K562 (cell line): ENCODE results near the gene GPATCH4. TPM values are rescaled to one million over a fixed set of nuclear protein-coding genes. Genes with fewer than 3 reads are reported as not detected.

ENCODE experiments used
- CBFA2T3 ChIP-seq: fragments of 450-650 bp; IDR thresholded peaks from 2 replicates; pipeline ENCODE4 v1.6.1; 2017
- FOS ChIP-seq: IDR thresholded peaks from 3 replicates; pipeline ENCODE4 v1.6.1; 2011; ENCODE audit not compliant: insufficient read length; ENCODE audit errors: extremely low read depth
- HLTF ChIP-seq: fragments of 450-650 bp; IDR thresholded peaks from 2 replicates; pipeline ENCODE4 v1.6.1; 2016
- POLR3A ChIP-seq: IDR thresholded peaks from 2 replicates; pipeline ENCODE4 v1.6.1; 2011; ENCODE audit warnings: borderline replicate concordance, mild to moderate bottlenecking, moderate library complexity; ENCODE audit not compliant: insufficient read length, insufficient read depth; ENCODE audit errors: extremely low read depth
- PRMT5 ChIP-seq: sonication (generic); formaldehyde crosslinking; IDR thresholded peaks from 2 replicates; pipeline ENCODE4 v1.5.0; 2020; ENCODE audit warnings: missing genetic modification reagents
- PTRF ChIP-seq: fragments of 450-650 bp; IDR thresholded peaks from 2 replicates; pipeline ENCODE4 v1.6.1; 2016; ENCODE audit warnings: mild to moderate bottlenecking, missing genetic modification characterization, missing compliant biosample characterization
- RBM25 ChIP-seq: fragments of 200-400 bp; formaldehyde crosslinking; IDR thresholded peaks from 2 replicates; pipeline ENCODE4 v1.6.1; 2018; ENCODE audit warnings: low read length, low read depth, moderate library complexity; ENCODE audit not compliant: severe bottlenecking
- SNIP1 ChIP-seq: fragments of 450-650 bp; IDR thresholded peaks from 2 replicates; pipeline ENCODE4 v1.7.1; 2017; ENCODE audit warnings: low read depth, mild to moderate bottlenecking
- TAL1 ChIP-seq: fragments of 450-650 bp; IDR thresholded peaks from 2 replicates; pipeline ENCODE4 v1.6.1; 2016; ENCODE audit warnings: mild to moderate bottlenecking
- ZNF174 ChIP-seq: fragments of 250-450 bp; sonication (Bioruptor Pico); IDR thresholded peaks from 2 replicates; pipeline ENCODE4 v1.4.0; 2020; ENCODE audit warnings: mild to moderate bottlenecking
- polyA plus RNA-seq, 8 experiments: library from polyadenylated mRNA; depleted of rRNA in 4 of 8; stranded (reverse) in 5 of 8; unstranded in 3 of 8; fragments of >200 nt; fragmentation: Nextera tagmentation in 2 of 8; fragmentation: Illumina TruSeq in 1 of 8; extraction: Ambion mirVana in 2 of 8; extraction: Trizol in 1 of 8; gene quantifications; 2 replicates each; pipeline versions ENCODE4 v1.2.1 to v1.2.3, GENCODE V29; 2011 to 2014; ENCODE audit warnings: inconsistent platforms in 1 of 8, missing spikeins in 1 of 8
- total RNA-seq, 7 experiments: library from RNA; depleted of rRNA in 6 of 7; stranded (reverse); fragments of >200 nt in 6 of 7; fragmentation: Illumina TruSeq in 2 of 7; extraction: Trizol in 2 of 7; gene quantifications; 2 replicates each; pipeline versions ENCODE4 v1.2.1 to v1.2.3, GENCODE V29; 2011 to 2021; ENCODE audit warnings: low replicate concordance in 1 of 7
- TF ChIP-seq, protein P1 (sequence below): fragments of 250-450 bp; sonication (Bioruptor Pico); IDR thresholded peaks from 2 replicates; pipeline ENCODE4 v1.5.0; 2021
- TF ChIP-seq, protein P2 (sequence below): IDR thresholded peaks from 2 replicates; pipeline ENCODE4 v1.6.1; 2016; ENCODE audit warnings: missing genetic modification characterization, missing compliant biosample characterization
- TF ChIP-seq, protein P3 (sequence below): sonication (generic); formaldehyde crosslinking; IDR thresholded peaks from 2 replicates; pipeline ENCODE4 v1.8.0; 2023; ENCODE audit warnings: mild to moderate bottlenecking, missing genetic modification reagents
- TF ChIP-seq, protein P4 (sequence below): sonication (generic); formaldehyde crosslinking; IDR thresholded peaks from 2 replicates; pipeline ENCODE4 v1.8.0; 2022; ENCODE audit warnings: mild to moderate bottlenecking, missing genetic modification reagents
- TF ChIP-seq, protein P5 (sequence below): IDR thresholded peaks from 2 replicates; pipeline ENCODE4 v1.6.1; 2012; ENCODE audit warnings: low read depth, low read length, improper control_type of control experiment, borderline replicate concordance
- TF ChIP-seq, protein P6 (sequence below): IDR thresholded peaks from 2 replicates; pipeline ENCODE4 v1.6.1; 2014; ENCODE audit warnings: antibody characterized with exemption

GPATCH4 gene
- total and polyA plus RNA-seq, 9 of the 15 experiments (the other 6 are each of a cell fraction or from before 2014, with no cell fraction given) = 43.7 to 105 (median 76.5) TPM

DNA sequence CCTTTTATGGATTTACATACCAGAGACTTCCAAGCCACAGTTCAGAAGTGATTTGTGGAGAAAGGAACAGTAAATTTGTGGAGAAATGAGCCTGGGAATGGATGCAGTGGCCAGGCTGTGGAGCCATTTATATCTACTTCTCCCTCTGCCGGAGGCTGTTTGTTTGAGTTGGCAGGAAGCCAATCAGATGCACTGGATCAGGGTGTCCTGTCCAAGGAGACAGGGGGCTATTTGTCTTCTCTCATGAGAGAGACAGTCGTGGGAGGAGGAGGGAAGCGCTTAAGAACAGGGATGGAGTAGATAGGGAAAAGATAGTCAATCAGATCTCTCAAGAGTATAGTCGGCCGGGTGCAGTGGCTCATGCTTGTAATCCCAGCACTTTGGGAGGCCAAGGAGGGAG, 15.2 kb upstream of the GPATCH4 start (continued):
- TF ChIP-seq, protein P1, sequence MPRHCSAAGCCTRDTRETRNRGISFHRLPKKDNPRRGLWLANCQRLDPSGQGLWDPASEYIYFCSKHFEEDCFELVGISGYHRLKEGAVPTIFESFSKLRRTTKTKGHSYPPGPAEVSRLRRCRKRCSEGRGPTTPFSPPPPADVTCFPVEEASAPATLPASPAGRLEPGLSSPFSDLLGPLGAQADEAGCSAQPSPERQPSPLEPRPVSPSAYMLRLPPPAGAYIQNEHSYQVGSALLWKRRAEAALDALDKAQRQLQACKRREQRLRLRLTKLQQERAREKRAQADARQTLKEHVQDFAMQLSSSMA (CRISPR knock-in tag) = no peak
- TF ChIP-seq, protein P2, sequence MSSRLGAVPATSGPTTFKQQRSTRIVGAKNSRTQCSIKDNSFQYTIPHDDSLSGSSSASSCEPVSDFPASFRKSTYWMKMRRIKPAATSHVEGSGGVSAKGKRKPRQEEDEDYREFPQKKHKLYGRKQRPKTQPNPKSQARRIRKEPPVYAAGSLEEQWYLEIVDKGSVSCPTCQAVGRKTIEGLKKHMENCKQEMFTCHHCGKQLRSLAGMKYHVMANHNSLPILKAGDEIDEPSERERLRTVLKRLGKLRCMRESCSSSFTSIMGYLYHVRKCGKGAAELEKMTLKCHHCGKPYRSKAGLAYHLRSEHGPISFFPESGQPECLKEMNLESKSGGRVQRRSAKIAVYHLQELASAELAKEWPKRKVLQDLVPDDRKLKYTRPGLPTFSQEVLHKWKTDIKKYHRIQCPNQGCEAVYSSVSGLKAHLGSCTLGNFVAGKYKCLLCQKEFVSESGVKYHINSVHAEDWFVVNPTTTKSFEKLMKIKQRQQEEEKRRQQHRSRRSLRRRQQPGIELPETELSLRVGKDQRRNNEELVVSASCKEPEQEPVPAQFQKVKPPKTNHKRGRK (tag) = no peak
- no peak for TF ChIP-seq ZNF174
- TF ChIP-seq FOS = no peak
- TF ChIP-seq, protein P3, sequence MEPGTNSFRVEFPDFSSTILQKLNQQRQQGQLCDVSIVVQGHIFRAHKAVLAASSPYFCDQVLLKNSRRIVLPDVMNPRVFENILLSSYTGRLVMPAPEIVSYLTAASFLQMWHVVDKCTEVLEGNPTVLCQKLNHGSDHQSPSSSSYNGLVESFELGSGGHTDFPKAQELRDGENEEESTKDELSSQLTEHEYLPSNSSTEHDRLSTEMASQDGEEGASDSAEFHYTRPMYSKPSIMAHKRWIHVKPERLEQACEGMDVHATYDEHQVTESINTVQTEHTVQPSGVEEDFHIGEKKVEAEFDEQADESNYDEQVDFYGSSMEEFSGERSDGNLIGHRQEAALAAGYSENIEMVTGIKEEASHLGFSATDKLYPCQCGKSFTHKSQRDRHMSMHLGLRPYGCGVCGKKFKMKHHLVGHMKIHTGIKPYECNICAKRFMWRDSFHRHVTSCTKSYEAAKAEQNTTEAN (CRISPR knock-in tag) = 0 out of 2 replicates have a peak, but pooled peaks have one; percentile 41
- TF ChIP-seq, protein P4, sequence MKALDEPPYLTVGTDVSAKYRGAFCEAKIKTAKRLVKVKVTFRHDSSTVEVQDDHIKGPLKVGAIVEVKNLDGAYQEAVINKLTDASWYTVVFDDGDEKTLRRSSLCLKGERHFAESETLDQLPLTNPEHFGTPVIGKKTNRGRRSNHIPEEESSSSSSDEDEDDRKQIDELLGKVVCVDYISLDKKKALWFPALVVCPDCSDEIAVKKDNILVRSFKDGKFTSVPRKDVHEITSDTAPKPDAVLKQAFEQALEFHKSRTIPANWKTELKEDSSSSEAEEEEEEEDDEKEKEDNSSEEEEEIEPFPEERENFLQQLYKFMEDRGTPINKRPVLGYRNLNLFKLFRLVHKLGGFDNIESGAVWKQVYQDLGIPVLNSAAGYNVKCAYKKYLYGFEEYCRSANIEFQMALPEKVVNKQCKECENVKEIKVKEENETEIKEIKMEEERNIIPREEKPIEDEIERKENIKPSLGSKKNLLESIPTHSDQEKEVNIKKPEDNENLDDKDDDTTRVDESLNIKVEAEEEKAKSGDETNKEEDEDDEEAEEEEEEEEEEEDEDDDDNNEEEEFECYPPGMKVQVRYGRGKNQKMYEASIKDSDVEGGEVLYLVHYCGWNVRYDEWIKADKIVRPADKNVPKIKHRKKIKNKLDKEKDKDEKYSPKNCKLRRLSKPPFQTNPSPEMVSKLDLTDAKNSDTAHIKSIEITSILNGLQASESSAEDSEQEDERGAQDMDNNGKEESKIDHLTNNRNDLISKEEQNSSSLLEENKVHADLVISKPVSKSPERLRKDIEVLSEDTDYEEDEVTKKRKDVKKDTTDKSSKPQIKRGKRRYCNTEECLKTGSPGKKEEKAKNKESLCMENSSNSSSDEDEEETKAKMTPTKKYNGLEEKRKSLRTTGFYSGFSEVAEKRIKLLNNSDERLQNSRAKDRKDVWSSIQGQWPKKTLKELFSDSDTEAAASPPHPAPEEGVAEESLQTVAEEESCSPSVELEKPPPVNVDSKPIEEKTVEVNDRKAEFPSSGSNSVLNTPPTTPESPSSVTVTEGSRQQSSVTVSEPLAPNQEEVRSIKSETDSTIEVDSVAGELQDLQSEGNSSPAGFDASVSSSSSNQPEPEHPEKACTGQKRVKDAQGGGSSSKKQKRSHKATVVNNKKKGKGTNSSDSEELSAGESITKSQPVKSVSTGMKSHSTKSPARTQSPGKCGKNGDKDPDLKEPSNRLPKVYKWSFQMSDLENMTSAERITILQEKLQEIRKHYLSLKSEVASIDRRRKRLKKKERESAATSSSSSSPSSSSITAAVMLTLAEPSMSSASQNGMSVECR (CRISPR knock-in tag) = no peak
- TF ChIP-seq SNIP1 = no peak
- TF ChIP-seq TAL1 = peak; percentile 77
- no peak for TF ChIP-seq RBM25
- TF ChIP-seq CBFA2T3 = peak; percentile 93
- TF ChIP-seq PTRF (tag) = no peak
- TF ChIP-seq, protein P5, sequence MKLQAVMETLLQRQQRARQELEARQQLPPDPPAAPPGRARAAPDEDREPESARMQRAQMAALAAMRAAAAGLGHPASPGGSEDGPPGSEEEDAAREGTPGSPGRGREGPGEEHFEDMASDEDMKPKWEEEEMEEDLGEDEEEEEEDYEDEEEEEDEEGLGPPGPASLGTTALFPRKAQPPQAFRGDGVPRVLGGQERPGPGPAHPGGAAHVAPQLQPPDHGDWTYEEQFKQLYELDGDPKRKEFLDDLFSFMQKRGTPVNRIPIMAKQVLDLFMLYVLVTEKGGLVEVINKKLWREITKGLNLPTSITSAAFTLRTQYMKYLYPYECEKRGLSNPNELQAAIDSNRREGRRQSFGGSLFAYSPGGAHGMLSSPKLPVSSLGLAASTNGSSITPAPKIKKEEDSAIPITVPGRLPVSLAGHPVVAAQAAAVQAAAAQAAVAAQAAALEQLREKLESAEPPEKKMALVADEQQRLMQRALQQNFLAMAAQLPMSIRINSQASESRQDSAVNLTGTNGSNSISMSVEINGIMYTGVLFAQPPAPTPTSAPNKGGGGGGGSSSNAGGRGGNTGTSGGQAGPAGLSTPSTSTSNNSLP = no peak
- 0 out of 2 replicates have a peak, but pooled peaks have one; percentile 15 for TF ChIP-seq HLTF
- no peak for TF ChIP-seq POLR3A
- TF ChIP-seq, protein P6, sequence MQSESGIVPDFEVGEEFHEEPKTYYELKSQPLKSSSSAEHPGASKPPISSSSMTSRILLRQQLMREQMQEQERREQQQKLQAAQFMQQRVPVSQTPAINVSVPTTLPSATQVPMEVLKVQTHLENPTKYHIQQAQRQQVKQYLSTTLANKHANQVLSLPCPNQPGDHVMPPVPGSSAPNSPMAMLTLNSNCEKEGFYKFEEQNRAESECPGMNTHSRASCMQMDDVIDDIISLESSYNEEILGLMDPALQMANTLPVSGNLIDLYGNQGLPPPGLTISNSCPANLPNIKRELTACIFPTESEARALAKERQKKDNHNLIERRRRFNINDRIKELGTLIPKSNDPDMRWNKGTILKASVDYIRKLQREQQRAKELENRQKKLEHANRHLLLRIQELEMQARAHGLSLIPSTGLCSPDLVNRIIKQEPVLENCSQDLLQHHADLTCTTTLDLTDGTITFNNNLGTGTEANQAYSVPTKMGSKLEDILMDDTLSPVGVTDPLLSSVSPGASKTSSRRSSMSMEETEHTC = no peak
- no peak for TF ChIP-seq PRMT5 (CRISPR knock-in tag)
